Fibroblast of gingiva (primary cell): ENCODE results near the gene ECHS1.
A peak's percentile ranks its signal among the peaks of the same experiment; 100 is the strongest.
"Not testable (repeated sequence)": the region's sequence is repeated elsewhere in the genome, so short reads cannot be mapped to it uniquely, and the experiment has no call there.

Experiments used
- DNase-seq: peaks from one replicate; pipeline ENCODE4 v3.0.0-alpha.2; 2011; ENCODE audit warnings: low read depth

The ECHS1 gene

DNA sequence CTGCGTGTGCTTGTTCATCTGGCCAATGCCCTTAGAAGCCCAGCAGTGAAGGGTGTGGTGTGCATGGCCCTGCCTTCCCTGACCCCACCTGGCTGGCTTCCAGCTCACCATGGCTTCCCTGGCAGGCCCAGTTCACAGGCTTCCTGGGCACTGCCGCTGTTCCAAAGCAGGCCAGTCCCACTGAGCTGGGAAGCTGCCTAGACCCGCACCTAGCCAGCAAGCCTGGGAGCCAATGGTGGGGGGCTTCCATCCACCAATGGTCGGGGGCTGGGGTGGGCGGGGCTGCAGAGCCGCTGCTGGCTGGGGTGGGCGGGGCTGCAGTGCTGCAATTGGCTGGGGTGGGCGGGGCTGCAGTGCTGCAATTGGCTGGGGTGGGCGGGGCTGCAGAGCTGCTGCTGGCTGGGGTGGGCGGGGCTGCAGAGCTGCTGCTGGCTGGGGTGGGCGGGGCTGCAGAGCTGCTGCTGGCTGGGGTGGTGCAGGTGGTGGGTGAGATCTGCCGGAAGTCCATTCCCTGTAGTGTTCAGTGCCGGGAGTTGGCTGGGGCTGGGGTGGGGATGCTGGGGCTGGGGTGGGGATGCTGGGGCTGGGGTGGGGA, 48.9 kb downstream of the ECHS1 start:
- no peak for DNase-seq

DNA sequence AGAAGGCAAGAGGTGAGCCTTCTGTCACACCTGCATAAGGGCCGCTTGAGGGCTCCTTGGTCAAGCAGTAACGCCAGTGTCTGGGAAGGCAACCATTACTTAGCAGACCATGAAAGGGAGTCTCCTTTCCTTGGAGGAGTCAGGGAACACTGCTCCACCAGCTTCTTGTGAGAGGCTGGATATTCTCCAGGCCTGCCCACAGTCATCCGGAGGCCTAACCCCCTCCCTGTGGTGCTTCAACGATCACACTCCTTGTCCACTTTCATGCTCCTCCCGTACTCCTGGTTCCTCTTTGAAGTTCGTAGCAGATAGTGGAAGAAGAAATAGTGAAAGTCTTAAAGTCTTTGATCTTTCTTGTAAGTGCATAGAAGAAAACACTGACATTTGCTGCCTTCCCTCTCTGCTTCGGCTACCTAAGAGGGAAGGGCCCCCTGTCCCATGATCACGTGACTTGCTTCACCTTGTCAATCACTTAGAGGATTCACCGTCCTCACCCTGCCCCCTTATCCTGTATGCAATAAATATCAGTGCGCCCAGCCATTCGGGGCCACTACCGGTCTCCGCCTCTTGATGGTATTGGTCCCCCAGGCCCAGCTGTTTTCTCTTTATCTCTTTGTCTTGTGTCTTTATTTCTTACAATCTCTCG, 51.0 kb downstream of the ECHS1 start:
- not testable (repeated sequence) for DNase-seq

DNA sequence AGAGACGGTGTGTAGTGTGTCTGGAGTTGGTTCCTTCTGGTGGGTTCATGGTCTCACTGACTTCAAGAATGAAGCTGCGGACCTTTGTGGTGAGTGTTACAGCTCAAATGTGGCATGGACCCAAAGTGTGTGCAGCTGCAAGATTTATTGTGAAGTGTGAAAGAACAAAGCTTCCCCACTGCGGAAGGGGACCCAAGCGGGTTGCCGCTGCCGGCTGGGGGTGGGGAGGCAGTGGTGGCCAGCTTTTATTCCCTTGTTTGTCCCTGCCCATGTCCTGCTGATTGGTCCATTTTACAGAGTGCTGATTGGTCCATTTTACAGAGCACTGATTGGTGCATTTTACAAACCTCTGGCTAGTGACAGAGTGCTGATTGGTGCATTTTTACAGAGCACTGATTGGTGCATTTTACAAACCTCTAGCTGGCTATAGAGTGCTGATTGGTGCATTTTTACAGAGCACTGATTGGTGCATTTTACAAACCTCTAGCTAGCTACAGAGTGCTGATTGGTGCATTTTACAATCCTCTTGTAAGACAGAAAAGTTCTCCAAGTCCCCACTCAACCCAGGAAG, 52.2 kb downstream of the ECHS1 start:
- not testable (repeated sequence) for DNase-seq

DNA sequence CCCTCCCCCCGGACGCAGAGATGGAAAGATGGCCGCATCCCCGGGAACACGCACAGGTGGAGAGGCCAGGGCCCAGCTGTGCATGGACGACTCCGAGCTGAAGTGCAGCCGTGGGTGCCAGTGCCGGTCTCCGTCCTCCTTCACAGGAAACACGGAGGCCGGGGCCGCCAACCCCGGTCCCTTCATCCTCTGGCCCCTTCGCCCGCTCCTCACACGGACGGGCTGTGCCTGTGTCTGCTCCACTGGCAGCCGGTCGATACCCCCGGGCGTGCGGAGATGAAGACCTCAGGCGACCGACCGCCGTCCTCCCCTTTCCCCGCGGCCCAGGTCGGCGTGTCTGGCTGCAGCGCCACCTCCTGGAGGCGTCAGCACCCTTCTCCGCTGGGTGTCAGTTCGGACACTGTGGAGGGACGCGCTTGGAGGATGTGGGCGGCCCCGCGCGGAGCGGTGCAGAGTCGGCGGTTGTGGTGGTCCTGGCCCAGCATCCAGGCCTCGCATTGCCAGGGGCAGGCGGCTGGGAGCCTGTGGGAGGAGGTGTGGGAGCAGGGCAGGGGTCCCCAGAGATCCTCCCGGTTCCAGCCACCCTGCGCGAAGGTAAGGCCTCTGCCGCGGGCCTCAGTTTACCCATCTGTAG, 54.5 kb downstream of the ECHS1 start:
- DNase-seq = peak; percentile 24

DNA sequence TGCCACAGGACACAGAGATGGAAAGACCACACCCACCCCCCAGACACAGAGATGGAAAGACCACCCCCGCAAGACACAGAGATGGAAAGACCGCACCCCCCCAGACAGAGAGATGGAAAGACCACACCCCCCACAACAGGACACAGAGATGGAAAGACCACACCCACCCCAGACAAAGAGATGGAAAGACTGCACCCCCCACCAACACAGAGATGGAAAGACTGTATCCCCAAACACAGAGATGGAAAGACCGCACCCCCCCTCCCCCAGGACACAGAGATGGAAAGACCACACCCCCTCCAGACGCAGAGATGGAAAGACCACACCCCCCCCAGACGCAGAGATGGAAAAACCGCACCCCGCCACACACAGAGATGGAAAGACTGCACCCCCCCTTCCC, 56.4 kb downstream of the ECHS1 start:
- DNase-seq = no peak

DNA sequence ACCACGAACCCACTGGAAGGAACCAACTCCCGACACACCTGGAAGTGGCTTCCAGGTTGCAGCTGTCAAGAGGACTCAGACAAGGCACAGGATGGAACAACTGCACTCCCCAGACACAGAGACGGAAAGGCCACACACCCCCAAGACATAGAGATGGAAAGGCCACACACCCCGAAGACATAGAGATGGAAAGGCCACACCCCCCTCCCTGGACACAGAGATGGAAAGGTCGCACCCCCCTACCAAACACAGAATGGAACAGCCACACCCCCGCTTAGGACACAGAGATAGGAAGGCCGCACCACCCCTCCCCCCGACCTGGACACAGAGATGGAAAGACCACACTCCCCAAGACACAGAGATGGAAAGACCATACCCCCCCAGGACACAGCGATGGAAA, 56.9 kb downstream of the ECHS1 start:
- DNase-seq = no peak

DNA sequence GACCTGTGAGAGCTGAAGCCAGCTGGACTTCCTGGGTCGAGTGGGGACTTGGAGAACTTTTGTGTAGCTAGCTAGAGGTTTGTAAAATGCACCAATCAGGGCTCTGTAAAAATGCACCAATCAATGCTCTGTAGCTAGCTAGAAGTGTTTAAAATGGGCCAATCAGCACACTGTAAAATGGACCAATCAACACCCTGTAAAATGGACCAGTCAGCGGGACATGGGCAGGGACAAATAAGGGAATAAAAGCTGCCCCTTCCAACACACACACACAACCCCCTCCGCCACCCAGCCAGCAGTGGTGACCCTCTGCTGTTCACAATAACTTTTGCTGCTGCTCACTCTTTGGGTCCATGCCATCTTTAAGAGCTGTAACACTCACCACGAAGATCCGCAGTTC, 57.3 kb downstream of the ECHS1 start:
- DNase-seq = no peak

DNA sequence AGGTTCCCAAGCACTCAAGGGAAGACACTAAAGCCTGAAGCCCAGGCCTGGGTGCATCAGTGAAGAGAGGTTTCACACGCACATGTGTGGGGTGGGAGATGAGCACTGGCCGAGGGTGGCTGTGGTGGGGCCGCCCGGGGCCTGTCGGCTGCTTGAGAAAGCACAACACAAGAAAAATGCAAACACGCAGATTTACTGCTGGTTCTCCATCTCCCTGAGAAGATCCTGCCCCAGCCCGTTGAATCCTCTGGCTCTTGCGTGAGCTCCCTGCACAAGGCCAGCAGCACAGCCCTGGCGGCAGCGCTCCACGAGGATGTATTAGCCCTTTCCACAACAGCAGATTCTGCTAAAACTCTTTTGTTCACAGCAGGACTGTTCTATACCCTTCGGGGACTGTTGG, 58.2 kb downstream of the ECHS1 start:
- DNase-seq = no peak

DNA sequence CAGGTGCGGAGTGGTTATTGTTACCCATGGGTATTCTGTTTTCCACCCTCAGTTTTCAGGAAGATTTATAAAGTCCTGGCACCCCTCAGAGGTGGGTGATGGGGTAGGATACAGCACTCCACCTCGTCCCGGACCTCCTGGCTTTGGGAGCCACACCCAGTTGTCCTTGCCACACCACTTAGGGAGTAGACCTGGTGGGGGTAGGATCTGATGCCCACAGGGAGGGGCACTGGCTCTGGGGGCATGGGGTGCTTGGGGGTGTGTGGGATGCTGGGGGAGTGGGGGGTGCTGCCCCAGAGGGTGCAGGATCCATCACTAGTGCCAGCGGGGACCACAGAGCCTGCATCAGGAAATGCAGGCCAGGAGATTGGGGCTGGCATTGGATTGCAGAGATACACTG, 60.0 kb downstream of the ECHS1 start:
- no peak for DNase-seq

DNA sequence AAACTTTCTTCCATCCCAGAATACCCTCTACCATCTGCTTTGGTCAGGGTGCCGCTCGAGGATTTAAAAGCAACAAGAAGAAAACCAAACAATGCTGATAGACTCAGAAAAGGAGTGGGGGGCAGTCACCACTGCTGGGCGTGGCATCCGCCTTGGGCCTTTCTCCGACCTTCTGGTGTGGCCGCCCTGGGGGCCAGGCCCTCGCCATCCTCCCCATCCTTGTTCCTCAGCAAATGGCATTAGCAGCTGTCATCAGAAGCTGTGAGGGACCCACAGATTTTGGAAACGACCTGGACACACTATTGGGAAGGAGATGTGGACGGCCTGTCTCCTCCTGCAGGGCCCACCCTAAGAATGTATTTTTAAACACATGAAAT, 60.4 kb downstream of the ECHS1 start:
- no peak for DNase-seq
